SH-SY5Y (cell line): ENCODE data around the gene EMX2.

Experiments used
- GATA2 ChIP-seq: IDR thresholded peaks from 2 replicates; pipeline ENCODE4 v1.6.1; 2011; ENCODE audit warnings: mild to moderate bottlenecking, low read depth, low read length
- GATA3 ChIP-seq: IDR thresholded peaks from 2 replicates; pipeline ENCODE4 v1.6.1; 2011; ENCODE audit warnings: low read depth, mild to moderate bottlenecking, low read length, moderate library complexity

Gene EMX2

GRCh38 chr10:117542706-117543224 lies at the start of gene EMX2:
TSS of gene EMX2 (plus strand) at chr10:117542746. CDS start at chr10:117543268, 522 bp downstream.
- TF ChIP-seq GATA2 (no peak), GATA3 (no peak)

- TF ChIP-seq GATA3 (no peak), GATA2 (no peak)
Observed at GRCh38 chr10:117496031-117496430, 46.5 kb upstream of the EMX2 start.

GRCh38 chr10:117496616-117497028 lies 45.9 kb upstream of the EMX2 start:
- peak; percentile 57 for TF ChIP-seq GATA2
- no peak for TF ChIP-seq GATA3

- no peak for TF ChIP-seq GATA3
- no peak for TF ChIP-seq GATA2
Observed at GRCh38 chr10:117497736-117498135, 44.8 kb upstream of the EMX2 start.

GRCh38 chr10:117499248-117500105 lies 43.1 kb upstream of the EMX2 start:
- TF ChIP-seq GATA3 (no peak), GATA2 (no peak)

GRCh38 chr10:117500456-117500855 lies 42.1 kb upstream of the EMX2 start:
- TF ChIP-seq GATA3 (no peak), GATA2 (no peak)

GRCh38 chr10:117501460-117502035 lies 41.0 kb upstream of the EMX2 start:
- TF ChIP-seq GATA2, result no peak
- TF ChIP-seq GATA3, result no peak

GRCh38 chr10:117502421-117503243 lies 39.9 kb upstream of the EMX2 start:
- TF ChIP-seq GATA2, result no peak
- TF ChIP-seq GATA3, result no peak

GRCh38 chr10:117503244-117504205 lies 39.0 kb upstream of the EMX2 start:
- no peak for TF ChIP-seq GATA3
- TF ChIP-seq GATA2, result no peak

- TF ChIP-seq GATA2 (no peak), GATA3 (no peak)
Observed at GRCh38 chr10:117504562-117504961, 38.0 kb upstream of the EMX2 start.

- TF ChIP-seq GATA3 (no peak), GATA2 (no peak)
Observed at GRCh38 chr10:117509573-117509972, 33.0 kb upstream of the EMX2 start.

- TF ChIP-seq GATA2, result no peak
- no peak for TF ChIP-seq GATA3
Observed at GRCh38 chr10:117511601-117512390, 30.8 kb upstream of the EMX2 start.
